Stimulated activated CD8-positive, alpha-beta memory T cell treated with anti-CD3 and anti-CD28 coated beads, Interleukin-7, amount 100 ng/mL, for 4 hours (primary cell): ENCODE results near the gene TTC33.
"Not testable (repeated sequence)": the region's sequence is repeated elsewhere in the genome, so short reads cannot be mapped to it uniquely, and the experiment has no call there.

Experiments
- DNase-seq, 2 donors: peaks; one replicate each; pipeline ENCODE4 v3.0.0-alpha.2; 2020; ENCODE audit warnings: low read depth in 2 of 2

The TTC33 gene

GRCh38 chr5:40615586-40616170, 140.1 kb downstream of the TTC33 start:
- DNase-seq, result no peak

- no peak for DNase-seq
These were observed 140.7 kb downstream of the TTC33 start for GRCh38 chr5:40614923-40615585.

- DNase-seq, result no peak
These were observed 141.3 kb downstream of the TTC33 start for GRCh38 chr5:40614466-40614865.

- DNase-seq, result no peak
These were observed 148.6 kb downstream of the TTC33 start for GRCh38 chr5:40607202-40607601.

DNA sequence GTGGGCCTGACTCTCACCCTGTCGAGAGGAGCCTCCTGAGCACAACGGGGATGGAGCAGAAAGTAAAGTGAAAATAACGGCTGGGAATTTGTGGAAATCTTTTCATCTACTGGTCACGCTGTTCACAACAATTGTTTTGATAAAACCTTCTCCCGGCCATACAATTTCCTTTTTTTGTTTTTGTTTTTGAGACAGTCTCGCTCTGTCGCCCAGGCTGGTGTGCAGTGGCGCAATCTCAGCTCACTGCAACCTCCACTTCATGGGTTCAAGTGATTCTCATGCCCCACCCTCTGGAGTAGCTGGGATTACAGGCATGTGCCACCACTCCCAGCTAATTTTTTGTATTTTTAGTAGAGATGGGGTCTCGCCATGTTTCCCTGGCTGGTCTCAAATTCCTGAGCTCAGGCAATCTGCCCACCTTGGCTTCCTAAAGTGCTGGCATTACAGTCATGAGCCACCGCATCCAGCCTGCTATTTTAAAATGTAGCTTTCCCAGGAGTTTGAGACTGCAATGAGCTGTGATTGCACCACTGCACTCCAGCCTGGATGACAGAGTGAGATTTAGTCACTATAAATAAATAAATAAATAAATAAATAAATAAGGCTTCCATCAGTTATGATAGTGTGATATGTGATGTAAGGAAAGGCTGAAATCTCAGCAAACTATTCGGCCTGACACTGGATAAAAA, 149.5 kb downstream of the TTC33 start:
- DNase-seq, result no peak

DNA sequence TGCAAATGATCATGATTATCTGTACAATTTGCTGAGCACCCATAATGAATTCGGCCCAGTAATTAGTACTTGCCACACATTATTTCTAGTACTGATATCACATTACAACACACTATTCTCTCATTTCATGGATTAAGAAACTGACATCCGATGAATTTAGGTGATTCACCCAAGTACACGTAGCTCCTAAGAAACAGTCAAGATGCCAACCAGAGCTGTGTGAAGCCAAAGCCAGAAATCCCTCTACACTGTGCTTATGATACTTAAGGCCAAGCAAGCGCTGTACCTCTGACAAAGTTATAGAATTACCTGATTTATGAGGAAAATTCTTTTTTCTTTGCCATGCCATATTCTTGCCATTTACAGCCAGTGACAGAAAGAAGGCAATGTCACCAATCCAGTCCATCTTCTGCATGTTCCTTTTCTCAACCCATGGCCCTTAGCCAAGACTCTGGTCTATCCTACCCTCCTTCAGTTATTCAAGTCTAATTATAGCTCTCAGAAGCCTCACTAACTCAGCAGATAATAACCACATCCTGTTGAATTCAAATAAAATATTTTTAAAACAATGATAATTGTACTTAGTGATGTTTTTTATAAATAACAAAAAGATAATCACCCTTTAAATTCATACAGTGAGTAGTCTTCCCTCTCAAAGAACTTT, 150.3 kb downstream of the TTC33 start:
- no peak for DNase-seq

DNA sequence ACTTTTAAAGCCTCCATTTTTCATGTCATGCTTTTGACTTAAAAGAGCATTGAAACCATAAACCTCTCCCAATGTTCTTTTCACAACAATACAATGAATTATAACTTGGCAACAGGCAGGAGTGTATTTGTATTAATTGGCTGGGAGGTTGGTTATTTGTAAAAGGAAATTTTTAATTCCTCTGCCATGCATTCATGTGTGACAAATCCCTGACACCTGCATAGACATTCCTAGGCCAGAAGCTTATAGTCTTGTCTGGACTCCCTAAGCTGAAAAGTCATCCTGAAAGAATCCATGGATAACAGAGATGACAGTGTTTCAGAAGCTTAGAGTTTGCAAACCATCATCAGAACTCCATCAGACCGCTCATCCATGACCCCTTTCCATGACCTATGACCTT, 152.4 kb downstream of the TTC33 start:
- DNase-seq, result no peak

- no peak for DNase-seq
These were observed 154.4 kb downstream of the TTC33 start for GRCh38 chr5:40601198-40601868.

- no peak for DNase-seq
These were observed 155.4 kb downstream of the TTC33 start for GRCh38 chr5:40600383-40600782.

DNA sequence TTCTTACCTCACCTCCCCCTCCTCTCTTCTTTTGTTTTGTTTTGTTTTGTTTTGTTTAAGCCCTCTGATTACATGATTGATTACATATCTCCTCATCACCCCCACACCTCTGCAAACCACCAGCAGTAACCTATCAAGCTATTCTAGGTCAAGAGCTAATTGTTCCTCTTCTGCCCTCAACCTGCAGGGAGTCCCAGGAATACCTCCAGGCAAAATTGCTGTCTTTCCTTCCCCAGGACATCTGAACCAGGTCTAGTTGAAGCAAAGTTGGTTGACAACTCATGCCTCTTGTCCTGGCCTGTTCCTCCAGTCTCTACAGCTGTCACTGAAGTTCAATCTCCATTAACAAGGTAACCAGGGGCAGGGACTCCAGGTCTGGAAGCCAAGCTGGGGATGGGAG, 156.1 kb downstream of the TTC33 start:
- DNase-seq, result no peak

DNA sequence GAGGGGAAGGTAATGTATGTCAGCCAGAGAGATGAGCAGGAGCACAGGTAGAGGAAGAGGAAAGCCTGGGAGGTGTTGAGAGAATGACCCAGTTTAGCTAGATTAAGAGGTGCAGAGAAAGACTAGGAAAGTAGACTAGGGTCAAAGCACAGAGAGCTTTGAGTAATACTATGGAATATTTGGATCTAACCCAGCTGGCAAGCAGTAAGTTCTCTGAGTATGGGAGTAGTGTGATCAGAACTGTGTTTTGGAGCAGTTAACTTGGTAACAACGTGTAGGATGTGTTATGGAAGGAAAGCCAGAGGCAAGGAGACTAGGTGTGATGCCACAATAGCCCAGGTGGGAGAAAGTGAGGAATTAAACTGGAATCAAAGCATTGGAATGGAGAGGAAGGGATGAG, 160.9 kb downstream of the TTC33 start:
- no peak for DNase-seq

- DNase-seq, result not testable (repeated sequence)
These were observed 163.9 kb downstream of the TTC33 start for GRCh38 chr5:40591727-40592396.

DNA sequence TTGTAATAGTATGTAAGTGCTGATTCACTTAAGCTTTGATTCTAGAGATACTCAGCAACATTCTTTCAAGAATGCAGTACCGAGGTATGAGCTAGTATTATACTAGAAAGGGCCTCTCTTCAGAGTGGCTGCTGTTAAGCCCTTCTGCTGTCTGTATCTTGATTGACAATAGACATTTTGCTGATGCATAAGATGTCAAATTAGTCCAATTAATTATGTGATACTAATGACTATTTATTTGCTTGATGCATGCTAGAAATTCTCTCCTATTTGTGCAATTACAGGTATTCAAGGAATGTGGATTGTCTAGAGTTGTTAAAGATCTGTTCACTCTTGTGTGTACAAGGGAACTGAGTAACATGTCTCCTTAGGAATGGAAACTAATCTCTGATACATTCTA, 168.4 kb downstream of the TTC33 start:
- no peak for DNase-seq

DNA sequence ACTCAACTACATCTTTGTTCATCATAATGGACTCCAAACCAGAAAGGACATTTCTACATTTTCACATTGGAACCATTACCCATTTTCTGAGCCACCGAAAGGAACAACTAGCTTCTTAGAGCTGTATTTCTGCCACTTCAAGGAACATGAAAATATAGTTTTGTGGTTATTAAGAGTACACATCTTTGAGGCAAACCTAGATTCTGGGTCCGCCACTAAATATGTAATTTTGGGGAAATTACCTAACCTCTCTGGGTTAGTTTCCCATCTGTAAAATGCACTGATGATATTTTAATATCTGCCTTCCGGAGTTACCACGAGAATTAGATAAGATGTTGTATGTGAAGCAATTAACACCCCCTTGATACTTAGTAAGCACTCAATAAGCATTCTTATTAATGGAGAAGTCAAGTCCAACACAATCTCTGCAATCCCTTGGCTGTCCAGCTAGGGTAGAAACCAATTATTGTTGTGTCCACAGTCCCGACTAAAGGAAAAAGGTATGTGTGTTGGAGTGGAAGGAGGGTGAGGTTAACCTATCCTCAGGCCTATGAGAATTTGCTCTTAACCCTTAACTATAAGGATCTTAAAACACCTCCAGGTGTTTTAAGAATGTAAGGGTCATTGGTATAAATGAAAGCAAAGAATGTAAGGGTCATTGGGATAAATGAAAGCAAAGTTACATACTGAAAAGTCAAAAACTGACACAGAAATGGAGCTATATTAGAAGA, 170.1 kb downstream of the TTC33 start:
- no peak for DNase-seq

DNA sequence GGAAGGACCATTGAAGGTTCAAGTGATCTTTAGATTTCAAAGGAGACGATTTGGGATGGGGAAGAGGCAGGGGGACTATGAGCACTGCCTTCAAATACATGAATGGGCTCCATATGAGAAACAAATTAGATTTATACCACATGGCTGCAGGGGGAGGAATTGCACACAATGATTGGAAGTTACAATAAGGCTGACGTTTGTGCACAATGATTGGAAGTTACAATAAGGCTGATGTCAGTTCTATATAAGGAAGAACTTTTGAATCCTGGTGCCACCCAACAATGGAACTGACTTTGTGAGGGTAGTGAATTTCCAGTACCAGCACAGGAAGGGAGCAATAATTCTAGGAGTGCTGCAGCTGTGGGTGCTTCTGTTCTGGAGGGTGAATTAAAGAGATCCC, 171.7 kb downstream of the TTC33 start:
- no peak for DNase-seq

GRCh38 chr5:40578501-40579451, 177.0 kb downstream of the TTC33 start:
- no peak for DNase-seq

GRCh38 chr5:40577718-40578117, 178.0 kb downstream of the TTC33 start:
- no peak for DNase-seq

DNA sequence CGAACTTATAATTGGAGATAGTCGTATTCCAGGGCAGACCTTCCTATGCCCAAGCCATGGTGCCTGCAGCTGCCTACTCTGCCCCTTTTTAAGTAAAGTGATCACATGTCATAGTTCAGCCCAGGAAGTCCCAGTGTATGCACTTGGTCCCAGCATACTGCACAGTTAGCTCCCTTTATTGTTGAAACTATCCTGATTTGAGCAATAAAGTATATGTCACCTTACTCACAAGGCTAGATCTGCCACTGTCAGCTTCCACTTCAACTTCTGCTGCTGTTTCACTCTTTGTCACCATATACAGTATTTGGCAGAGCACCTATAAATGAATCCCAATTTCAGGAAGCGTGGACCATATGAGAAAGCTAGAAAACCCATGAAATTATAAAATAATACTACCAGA, 179.8 kb downstream of the TTC33 start:
- no peak for DNase-seq

DNA sequence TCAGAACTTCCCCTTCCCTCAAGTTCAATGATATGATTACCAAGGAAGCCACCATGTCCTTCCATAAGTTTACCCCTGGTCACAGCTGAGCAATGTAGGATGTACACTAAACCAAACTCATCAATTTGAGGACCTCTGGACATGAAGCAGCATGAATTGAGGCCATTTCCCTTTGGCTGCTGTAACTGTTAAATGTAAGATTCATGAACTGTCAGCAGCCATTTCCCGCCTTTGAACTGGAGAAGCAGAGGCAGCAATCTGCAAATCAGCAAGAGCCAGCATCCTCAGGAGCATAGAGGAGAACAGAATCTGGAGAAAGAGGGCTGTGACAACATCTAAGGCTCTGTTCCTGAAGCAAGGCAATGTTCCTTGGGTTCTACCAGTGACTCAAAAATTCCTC, 180.3 kb downstream of the TTC33 start:
- no peak for DNase-seq

DNA sequence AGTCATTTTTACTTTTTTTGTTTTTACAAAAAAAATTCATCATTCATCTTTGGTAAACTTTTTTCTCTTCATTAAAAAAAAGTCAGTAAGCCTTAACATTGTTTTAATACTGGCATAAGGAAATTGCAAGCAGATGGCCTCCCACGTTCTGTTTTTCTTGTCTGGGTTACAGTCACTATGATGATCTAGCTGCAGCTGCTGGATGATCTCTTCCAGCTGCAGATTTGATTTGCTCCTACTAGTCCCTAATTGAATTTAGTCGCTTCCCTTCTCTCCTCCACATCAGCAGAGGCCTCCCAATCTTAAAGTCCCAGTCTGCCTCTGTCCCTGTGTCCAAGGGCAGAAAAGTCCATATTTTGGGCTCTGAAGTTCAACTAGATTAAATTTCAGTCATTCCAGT, 182.8 kb downstream of the TTC33 start:
- DNase-seq, result no peak
